NCI-H345 treated with DMSO at 0.1 percent for 48 hours (cell line): ENCODE data around the gene CNTN3.

Experiments
- DNase-seq: peaks from one replicate; lab custom pipeline; 2025; ENCODE audit not compliant: unreplicated experiment; lab: John Stamatoyannopoulos, UW

The CNTN3 gene

GRCh38 chr3:74614107-74614967 lies at the start of gene CNTN3:
TSS of gene CNTN3 (minus strand) at chr3:74614659. CDS start at chr3:74521112, 93,547 bp downstream.
- DNase-seq, result no peak

DNA sequence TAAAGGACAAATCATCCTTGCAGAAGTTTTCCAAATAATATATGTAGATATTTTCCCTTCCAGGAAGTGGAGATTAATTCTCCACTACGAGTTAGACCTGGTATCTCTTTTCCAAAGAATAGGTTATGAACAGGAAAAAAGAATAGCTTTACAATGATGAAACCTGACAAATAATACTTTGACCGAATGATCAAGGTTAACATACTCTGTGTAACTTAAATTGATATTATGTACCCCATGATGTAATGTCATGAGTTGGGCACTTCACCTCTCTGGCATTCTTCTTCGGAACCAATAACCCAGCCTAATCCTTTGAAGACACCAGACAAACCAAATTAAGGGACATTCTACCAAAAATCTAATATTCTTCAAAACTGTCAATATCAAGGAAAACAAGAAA lies 48.7 kb upstream of the CNTN3 start:
- no peak for DNase-seq

DNA sequence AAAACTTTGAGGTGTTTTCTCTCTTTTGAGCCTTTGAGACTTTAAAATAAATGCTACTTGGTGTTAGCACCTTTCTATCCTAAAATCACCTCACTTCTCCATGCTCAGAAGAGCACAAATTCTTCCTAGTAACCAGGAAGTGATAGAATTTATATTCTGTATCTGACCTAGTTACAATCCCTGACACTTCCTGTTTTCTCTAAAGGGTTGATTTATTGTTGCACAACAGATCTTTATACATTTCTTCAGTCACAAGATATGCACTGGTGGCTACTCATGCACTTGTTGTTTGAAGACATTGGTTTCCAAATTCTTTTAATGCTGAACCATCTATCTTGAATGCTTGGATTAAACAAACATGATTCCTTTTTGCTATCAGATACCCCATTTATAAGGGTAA lies 47.2 kb upstream of the CNTN3 start:
- DNase-seq, result no peak

- no peak for DNase-seq
These were observed 37.4 kb upstream of the CNTN3 start for GRCh38 chr3:74651885-74652284.

- DNase-seq, result no peak
These were observed 36.8 kb upstream of the CNTN3 start for GRCh38 chr3:74651292-74651691.

GRCh38 chr3:74648107-74648506 lies 33.6 kb upstream of the CNTN3 start:
- no peak for DNase-seq

- DNase-seq, result no peak
These were observed 31.6 kb upstream of the CNTN3 start for GRCh38 chr3:74646094-74646493.

DNA sequence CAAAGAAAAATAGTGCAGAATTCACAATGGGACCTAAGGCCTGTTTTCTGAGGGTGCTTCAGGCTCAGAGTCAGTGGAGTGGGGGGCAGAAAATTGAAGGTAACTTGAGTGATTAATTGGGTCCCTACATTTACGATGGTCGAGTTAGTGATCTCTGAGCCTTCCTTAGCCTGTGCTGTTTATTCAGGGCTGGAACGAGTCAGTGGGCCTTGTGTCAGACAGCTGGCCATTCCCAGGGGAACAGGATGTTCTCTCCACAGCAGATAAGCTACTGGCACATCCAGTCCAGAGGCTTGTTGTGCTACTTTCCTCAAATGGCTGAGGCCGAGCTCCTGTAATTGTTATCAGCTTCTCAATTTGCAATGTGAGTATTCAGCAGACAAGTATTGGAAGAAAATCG lies 29.2 kb upstream of the CNTN3 start:
- no peak for DNase-seq

DNA sequence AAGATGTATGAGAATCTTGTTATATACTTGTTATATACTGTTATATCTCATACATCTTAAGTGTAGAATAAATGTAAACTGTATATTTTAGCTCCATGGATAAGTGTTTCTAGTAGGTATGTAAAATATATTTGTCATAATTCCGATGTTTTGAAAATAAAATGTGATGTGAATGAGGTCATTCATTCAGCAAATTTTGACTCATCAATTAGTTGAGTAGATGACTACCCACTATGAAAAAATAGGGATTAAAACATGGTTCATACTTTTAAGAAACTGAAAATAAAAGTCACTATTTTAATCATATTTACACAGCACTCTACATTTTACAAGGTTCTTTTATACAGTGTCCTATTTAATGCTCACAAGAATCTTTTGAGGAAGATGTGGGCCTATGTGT lies 28.4 kb upstream of the CNTN3 start:
- no peak for DNase-seq

DNA sequence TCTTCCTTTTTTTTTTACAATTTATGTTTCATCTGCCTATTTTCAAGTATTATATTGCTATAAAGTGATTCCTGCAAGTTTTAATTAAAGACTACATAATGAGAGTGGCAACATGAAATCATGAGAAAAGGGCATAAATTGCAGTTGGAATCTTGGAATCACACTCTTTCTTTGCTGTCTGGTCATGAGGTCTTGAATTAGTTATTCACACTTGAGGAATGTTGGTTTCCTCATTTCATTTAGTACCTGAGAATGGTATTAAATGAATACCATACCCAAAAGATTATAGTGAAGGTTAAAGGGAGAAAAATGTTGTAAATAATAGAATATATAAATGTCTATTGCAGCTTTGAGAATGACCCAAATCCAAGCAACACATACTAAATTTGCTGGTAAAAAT lies 25.8 kb upstream of the CNTN3 start:
- no peak for DNase-seq

GRCh38 chr3:74639681-74640080 lies 25.2 kb upstream of the CNTN3 start:
- no peak for DNase-seq

- DNase-seq, result no peak
These were observed 22.5 kb upstream of the CNTN3 start for GRCh38 chr3:74636981-74637380.

- DNase-seq, result no peak
These were observed 18.6 kb upstream of the CNTN3 start for GRCh38 chr3:74633021-74633420.

DNA sequence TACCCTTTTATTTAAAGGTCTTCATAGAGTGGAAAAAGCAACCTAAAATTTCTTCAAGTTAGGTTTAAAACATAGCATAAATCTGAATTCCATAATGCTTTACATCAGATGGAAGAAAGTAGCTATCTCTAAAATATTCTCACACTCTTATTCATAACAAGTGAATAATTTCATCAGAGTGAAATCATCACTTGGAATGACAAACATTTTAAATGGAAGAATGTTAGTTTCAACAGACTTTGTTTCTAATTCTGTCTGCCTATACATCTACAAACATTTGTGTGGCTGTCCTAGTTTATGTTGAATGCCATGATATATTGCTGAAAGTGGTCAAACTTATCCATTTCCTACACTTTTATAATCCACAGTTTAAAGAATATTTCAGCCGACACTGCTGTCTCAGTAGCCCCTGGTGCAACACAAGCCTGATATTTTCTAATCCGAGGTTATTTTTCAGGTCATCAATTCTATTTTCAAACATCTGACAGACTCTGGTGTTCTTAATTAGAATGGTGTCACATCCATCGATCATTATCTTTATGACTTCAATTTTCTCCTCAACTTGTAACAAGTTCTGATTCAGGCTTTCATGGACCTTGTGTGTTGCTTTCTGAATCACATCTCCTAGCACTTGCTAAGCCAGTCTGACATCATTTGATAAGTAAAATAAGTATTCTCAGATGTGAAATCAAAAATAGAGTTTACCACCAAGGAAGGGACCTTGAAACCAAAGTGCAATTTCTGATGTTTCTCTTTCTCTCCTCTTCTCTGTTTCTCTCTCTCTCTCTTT lies 17.1 kb upstream of the CNTN3 start:
- DNase-seq, result no peak

- DNase-seq, result no peak
These were observed 16.1 kb upstream of the CNTN3 start for GRCh38 chr3:74630602-74631001.

DNA sequence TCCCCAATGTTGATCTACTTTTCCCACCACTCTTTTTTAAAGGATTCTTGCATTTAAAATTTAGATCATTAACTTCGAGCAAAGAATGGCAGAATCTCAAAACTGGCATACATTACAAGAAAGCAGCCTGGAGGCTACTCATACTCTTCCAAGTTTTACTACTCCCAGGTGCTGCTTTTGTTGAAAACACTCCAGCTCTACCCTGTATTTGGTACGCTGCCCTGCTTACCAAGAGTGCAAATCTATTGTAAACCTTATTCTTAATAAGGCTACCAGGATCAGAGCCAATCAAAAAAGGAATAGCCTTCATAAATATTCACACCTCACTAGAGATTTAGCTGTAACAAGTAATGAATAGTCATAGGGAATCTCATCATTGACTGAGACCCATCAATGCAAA lies 11.6 kb upstream of the CNTN3 start:
- DNase-seq, result no peak

DNA sequence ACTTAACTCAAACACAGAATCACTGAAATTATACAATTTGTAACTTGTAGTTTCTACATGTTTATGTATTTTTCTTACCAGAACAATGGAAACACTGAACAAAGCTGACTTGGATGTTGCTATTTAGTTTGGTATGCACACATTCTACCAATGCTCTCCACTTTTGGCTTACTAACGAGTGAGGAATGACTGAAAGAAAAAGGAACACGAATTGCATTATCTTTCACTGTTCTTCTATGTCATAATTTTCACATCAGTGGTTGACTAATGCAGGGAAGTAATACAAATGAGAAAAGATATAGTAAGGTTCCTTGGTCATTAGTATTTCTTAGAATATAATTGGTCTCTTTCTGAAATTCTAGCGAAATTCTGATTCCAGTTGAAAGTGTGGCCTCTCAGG lies 9.8 kb upstream of the CNTN3 start:
- no peak for DNase-seq

- DNase-seq, result no peak
These were observed 8.9 kb upstream of the CNTN3 start for GRCh38 chr3:74623261-74623836.

DNA sequence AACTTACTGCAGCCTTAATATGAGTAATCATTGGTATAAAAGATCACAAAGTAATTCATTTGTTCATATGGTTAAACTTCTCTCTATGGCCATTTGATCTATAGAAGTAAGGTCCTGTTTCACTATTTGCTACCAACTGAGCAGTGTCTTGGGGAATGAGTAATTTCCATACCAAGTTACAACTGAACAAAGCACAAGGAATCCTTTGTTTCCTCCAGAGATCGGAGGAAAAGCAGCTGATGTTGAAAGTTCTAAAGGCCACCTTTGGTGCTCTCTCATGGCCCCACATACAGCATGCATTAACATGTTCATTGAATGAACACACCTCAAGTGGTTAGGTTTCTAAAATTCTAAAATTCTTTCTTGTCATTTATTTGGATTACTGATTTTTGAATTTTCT lies 7.1 kb upstream of the CNTN3 start:
- no peak for DNase-seq

DNA sequence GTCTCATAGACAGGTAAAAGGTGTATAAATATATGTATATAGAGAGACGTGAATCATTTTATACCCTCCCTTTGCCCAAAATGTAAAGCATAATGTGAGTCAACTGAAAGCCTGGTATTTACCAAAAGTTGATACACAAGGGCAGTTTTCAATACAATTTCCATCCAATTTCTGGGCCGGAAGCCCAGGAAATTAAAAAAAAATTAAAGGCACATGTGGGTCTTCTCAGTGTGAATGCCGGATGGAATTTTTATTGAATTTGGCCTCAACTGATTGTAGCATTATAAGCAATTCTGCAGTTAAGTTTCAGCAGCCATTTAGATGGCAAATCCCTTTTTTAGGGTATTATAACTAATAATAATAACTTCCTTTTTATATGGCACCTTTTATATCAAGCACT lies 3.3 kb upstream of the CNTN3 start:
- no peak for DNase-seq

- DNase-seq, result no peak
These were observed 845 bp downstream of the CNTN3 start for GRCh38 chr3:74613521-74614106.

DNA sequence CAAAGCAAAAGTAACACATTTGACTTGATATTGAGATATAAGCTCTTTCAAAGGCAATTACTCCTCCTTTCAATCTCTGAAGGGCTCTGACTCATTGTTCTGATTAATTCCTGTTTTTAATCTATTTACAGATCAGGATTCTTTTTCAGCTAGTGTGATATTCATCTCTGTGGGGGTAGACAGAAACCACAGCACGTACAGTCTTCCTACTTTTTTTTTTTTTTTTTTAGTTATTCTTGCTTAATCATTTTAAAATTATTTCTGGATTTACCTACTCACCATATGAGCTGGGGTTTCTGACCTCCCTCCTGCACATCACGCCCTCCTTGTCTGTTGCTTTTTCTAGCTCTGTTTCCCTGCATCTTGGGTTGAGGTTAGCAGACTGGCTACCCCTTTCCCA lies 1.4 kb downstream of the CNTN3 start:
- DNase-seq, result no peak
